Left ventricle myocardium inferior (tissue), 1 donor: ENCODE measurements around the gene HOXA2. TPM values are rescaled to one million over a fixed set of nuclear protein-coding genes. Genes with fewer than 3 reads are reported as not detected.

Experiments used
- DNase-seq: peaks from one replicate; pipeline ENCODE4 v3.0.0-alpha.2; 2020
- H3K27ac ChIP-seq: fragments of 200-600 bp; replicated peaks from 2 replicates; pipeline ENCODE4 v1.8.0; 2021
- H3K27me3 ChIP-seq: fragments of 200-600 bp; 2 replicates; pipeline ENCODE4 v1.8.0; 2021; ENCODE audit warnings: low read depth
- H3K36me3 ChIP-seq: fragments of 200-600 bp; 2 replicates; pipeline ENCODE4 v1.8.0; 2021
- H3K4me1 ChIP-seq: fragments of 200-600 bp; 2 replicates; pipeline ENCODE4 v1.8.0; 2021
- H3K4me3 ChIP-seq: fragments of 200-600 bp; 2 replicates; pipeline ENCODE4 v1.8.0; 2021; ENCODE audit warnings: mild to moderate bottlenecking, moderate library complexity
- H3K9me3 ChIP-seq: fragments of 200-600 bp; replicated peaks from 2 replicates; pipeline ENCODE4 v1.8.0; 2021
- intact Hi-C: fragments of 100-400 bp; cut with micrococcal nuclease; formaldehyde crosslinking; loops from one replicate; pipeline ENCODE4 v1.11.0; 2022
- total RNA-seq: library from RNA; stranded (reverse); fragmentation: NEBNext Ultra II Directional; extraction: Animal tissue kit (Norgen Biotek cat#: 25700); gene quantifications from one replicate; pipeline ENCODE4 v1.2.1, GENCODE V29; 2021
- TF ChIP-seq, protein P1 (sequence below): fragments of 200-600 bp; IDR thresholded peaks from 2 replicates; pipeline ENCODE4 v1.8.0; 2021; ENCODE audit warnings: antibody characterized with exemption, mild to moderate bottlenecking, borderline replicate concordance
- donor health status: DM: no; HTN: yes; CAD: no; lungs with severe emphysema.

HOXA2 gene
- total RNA-seq, 1 donor from 2014 or later, result not detected

DNA sequence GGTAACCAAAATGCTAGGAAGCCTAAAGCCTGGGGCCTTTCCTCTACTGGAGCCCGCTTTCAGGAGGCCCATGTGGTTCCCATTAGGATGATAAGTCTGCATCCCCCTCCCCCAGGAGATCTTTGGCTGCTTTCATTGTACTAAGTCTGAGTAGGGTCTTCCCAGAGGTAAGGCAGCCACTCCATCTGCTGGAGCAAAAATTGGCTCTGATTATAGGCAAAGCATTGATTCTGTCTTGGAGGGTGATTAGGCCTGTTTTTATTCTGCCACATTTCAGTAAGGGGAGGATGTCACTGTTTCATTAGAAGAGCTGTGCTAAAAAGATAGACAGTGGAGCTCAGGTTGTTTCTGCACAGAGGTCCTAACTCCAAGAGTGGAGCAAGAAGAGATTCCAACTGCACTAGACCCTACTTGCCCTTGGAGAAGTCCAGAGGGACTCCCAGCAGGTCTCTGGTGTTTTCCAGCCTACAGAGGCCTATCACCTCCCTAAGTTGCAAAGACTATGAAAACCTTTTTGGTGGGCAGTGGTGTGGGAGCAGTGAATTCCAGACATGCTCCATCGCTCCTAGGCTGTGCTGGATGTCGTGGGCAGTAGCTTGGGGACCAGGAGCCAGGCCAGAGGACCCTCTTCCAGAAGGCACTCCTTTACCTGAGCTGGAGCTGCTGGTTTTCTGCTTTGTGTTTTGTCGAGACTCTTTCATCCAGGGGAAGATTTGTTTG, 7.1 kb upstream of the HOXA2 start:
- H3K4me3 ChIP-seq, result no peak overlapping the region
- peaks cover 22% of the 10 kb centered on the region for H3K4me1 ChIP-seq
- DNase-seq, result no peak
- peaks cover 99% of the 10 kb centered on the region for H3K27me3 ChIP-seq
- TF ChIP-seq, protein P1, sequence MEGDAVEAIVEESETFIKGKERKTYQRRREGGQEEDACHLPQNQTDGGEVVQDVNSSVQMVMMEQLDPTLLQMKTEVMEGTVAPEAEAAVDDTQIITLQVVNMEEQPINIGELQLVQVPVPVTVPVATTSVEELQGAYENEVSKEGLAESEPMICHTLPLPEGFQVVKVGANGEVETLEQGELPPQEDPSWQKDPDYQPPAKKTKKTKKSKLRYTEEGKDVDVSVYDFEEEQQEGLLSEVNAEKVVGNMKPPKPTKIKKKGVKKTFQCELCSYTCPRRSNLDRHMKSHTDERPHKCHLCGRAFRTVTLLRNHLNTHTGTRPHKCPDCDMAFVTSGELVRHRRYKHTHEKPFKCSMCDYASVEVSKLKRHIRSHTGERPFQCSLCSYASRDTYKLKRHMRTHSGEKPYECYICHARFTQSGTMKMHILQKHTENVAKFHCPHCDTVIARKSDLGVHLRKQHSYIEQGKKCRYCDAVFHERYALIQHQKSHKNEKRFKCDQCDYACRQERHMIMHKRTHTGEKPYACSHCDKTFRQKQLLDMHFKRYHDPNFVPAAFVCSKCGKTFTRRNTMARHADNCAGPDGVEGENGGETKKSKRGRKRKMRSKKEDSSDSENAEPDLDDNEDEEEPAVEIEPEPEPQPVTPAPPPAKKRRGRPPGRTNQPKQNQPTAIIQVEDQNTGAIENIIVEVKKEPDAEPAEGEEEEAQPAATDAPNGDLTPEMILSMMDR, result no peak
- H3K9me3 ChIP-seq, result no peaks in the 10 kb centered on the region
- intact Hi-C loops, result no loop called here
- no peaks in the 10 kb centered on the region for H3K36me3 ChIP-seq
- no peak overlapping the region for H3K27ac ChIP-seq

DNA sequence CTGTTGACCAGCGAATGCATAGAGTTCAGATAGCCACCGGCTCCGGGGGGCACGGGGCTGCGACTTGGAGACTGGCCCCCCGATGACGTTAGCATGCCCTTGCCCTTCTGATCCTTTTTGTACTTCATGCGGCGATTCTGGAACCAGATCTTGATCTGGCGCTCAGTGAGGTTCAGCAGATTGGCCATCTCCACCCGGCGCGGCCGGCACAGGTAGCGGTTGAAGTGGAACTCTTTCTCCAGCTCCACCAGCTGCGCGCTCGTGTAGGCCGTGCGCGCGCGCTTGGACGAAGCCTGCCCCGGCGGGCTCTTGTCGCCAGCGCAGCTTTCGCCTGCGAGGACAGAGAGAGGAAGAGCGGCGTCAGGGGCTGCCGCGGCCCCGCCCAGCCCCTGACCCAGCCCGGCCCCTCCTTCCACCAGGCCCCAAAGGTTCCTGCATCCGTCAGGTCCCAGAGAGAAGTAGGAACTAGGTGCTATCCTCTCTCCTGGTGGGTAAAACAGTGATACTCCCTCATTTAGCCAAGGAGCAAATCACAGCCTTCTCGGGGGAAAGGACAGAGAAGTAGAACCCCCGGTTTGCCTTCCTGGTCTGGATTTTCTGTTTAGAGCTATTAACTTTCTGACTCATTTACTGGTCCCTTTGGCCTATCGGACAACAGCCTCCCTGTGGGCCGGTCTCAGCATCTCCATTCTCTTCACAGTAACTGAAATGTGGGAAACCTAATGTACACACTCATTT, 6.1 kb upstream of the HOXA2 start:
- TF ChIP-seq, protein P1, result peak; percentile 11
- Histone ChIP-seq H3K9me3 (no peaks in the 10 kb centered on the region), H3K36me3 (no peaks in the 10 kb centered on the region), H3K4me3 (peak overlapping the region; percentile 50), H3K27me3 (peaks cover 100% of the 10 kb centered on the region), H3K27ac (peak overlapping the region; percentile 73), H3K4me1 (peaks cover 21% of the 10 kb centered on the region)
- DNase-seq, result no peak
- intact Hi-C loops, result no loop called here

DNA sequence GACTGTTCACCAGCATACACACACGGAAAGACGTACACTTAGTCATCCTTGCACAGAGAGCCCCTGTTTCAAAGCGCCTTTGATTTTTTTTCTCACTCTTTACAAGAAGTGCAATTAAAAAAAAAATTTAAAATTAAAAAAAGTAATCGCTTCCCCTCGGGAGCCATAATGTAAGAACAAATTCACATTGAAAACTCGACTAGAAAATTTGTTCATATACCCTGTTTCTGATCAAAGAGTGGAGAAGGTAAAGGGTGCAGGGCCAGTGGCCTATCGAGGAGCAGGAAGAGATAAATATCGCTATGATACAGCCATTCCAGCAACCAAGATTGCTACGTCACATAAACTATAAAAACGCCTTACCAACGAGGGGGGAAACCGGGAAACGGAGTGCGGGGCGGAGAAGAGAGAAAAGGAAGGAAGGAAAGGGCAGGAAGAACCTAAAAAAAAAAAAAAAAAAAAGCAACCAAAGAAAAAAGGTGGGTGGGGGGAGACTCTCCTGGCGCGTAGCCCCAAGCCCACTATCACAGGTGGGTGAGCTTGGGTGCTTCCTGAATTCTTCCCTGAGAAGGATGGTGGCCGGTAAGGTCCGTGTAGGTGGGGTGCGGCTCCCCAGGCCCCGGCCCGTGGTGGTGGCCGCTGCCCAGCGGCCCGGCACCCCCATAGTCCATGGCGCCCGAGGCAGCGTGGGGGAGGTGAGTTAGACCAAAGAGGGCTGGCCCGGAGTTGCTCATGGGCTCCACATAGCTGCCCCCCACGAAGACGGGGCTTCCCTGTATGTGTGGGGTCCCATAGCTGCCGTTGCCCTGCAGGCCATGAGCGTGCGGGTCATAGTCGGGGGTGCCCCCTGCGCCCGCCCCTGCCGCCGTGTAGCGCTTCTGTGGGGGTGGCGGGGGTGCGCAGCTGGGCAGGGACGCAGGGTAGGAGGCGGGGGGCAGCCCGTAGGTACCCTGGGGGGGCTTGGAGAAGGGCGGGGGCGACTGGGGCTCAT, 5.2 kb upstream of the HOXA2 start:
- Histone ChIP-seq H3K27ac (peak overlapping the region; percentile 73), H3K9me3 (no peaks in the 10 kb centered on the region), H3K27me3 (peaks cover 100% of the 10 kb centered on the region), H3K4me3 (peak overlapping the region; percentile 50), H3K36me3 (no peaks in the 10 kb centered on the region), H3K4me1 (peaks cover 22% of the 10 kb centered on the region)
- DNase-seq, result no peak
- TF ChIP-seq, protein P1, result no peak
- intact Hi-C loops, result no loop called here

DNA sequence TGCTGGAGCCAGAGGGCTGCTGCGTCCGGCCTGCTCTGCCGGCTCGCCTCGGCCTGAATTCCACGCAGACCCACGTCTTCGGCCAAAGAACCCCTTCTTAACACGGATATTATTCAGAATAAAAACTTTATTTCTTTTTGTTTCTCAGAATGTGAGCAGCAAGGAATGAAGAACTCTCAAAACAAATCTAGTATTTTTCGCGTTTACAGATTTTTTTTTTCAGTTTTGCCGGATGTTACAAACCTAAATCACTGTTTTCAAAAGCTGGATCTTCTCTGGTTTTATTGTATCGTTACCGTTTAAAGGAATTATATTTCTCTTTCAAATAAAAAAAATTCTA, 4.4 kb upstream of the HOXA2 start:
- no peaks in the 10 kb centered on the region for H3K36me3 ChIP-seq
- TF ChIP-seq, protein P1, result no peak
- H3K27me3 ChIP-seq, result peaks cover 100% of the 10 kb centered on the region
- no peaks in the 10 kb centered on the region for H3K9me3 ChIP-seq
- DNase-seq, result no peak
- intact Hi-C loops, result no loop called here
- H3K4me1 ChIP-seq, result peaks cover 22% of the 10 kb centered on the region
- H3K4me3 ChIP-seq, result peak overlapping the region; percentile 50
- peak overlapping the region; percentile 73 for H3K27ac ChIP-seq
